ENCODE measurements around the gene BLOC1S5.

GRCh38 chr6:8086755-8087306 lies 22.6 kb upstream of the BLOC1S5 start:
- TF ChIP-seq CTCF (conservative IDR thresholded peaks at IDR 0.05; ENCODE audit: low read length) (no peak), EZH2phosphoT487 (IDR thresholded peaks at IDR 0.05; ENCODE audit: borderline replicate concordance, low read depth, low read length) (no peak)

Measured in OCI-LY7 (cell line).